ENCODE measurements around the gene ATG14.

The ATG14 gene

DNA sequence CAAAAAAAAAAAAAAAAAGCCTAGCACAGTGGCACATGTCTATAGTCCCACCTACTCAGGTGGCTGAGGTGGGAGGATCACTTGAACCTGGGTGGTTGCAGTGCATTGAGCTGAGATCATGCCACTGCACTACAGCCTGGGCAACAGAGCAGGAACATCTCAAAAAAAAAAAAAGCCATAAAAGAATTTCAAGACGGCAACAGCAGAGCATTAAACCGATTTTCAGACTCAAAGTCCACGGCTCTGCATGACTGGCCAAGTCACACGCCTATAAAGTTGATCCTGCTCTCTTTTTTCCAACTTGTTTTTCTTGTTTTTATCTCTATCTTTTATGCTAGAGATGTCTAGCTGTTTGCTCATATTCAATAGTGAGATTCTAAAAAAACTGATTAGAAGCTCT is 95.1 kb downstream of the ATG14 start:
- no peak for DNase-seq (ENCODE audit: low read depth in 2 of 2)

All from activated CD4-positive, alpha-beta T cell treated with anti-CD3 and anti-CD28 coated beads for 24 hours (primary cell).